ENCODE results near the gene HABP2.

HABP2 gene

DNA sequence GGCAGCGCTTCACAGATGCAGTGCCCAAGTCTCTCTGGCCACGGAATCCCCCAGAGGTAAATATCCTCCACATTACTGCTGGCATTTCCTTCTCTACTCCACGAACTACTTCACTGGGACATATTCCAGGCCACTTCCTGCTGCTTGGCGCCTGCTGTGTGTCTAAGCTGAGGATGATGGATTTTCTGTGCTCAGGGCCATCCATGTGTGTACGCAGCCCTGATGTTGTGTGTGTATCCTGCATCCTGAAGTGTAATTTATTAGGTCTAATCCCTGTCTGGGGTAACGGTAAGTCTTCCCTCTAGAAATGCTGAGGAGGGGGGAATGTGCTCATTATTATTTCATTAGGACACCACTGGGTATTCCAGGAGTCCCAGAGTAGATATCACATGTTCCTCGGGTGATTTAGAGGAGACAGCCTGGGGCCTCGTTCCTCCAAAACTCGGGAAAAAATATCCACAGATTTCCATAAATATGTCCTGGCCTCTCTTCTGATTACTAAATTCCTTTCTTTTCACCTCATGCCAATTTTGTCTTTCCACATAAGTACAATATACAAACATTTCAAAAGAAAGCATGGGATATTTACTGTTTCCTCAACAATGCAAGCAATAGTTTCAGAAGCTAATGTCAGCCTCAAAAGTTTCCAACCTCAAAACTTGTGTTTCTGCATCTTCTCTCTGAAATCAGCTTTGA, 25.5 kb upstream of the HABP2 start:
- DNase-seq, result no peak

DNA sequence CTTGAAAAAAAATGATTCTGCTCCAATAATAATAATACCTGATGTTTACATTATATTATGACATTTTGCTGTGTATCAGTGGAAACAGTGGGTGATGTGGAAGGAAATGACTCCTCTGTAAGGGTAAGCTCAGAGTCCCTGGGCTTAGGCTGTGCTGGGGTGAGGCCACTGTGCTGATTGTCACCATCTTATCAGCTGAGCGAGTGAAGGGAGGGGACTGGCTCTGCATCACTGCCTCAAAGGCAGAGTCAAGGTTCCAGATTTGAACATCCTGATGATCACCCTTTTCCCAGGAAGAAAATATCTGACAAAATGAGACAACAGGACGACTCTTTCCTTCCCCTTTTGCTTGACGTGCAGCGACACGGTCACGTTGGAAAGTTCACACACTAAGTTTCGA, 24.0 kb upstream of the HABP2 start:
- DNase-seq, result no peak

DNA sequence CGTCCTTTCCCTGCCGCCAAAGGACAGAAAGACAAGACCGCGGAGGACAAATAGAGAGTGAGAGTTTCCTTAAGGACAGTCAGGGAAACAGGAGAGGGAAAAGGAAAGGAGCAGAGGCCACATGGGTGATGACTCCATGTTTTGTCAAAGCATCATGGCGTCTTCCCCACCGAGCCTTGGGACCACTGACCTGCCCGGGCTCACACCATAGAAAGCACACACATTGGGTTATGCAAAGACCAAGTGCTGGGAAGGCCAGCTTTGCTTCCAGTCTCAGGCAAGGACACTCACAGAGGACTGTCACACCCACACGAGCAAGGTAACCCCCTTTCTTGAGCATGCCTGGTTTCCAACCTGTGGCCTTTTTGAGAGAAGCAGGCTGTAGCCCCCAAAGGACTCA, 23.3 kb upstream of the HABP2 start:
- DNase-seq, result no peak

DNA sequence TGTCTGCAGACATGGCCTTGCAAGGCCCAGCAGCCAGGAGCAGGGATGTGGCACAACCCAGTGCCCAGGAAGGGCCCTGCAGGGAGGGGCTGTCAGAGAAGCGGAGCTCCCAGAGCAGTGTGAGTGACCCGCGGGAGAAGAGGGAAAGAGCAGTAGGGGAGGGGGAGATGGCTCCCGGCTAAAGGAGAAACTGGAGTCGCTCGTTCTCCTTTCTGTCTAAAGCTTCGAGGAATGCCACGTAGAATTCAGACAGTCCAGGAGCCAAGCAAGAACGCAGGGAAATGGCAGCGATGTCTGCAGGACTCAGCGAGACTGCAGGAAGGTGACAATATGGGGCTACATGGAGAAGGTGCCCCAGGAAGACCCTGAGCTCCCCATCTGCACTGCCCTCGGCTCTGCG, 22.4 kb upstream of the HABP2 start:
- no peak for DNase-seq

DNA sequence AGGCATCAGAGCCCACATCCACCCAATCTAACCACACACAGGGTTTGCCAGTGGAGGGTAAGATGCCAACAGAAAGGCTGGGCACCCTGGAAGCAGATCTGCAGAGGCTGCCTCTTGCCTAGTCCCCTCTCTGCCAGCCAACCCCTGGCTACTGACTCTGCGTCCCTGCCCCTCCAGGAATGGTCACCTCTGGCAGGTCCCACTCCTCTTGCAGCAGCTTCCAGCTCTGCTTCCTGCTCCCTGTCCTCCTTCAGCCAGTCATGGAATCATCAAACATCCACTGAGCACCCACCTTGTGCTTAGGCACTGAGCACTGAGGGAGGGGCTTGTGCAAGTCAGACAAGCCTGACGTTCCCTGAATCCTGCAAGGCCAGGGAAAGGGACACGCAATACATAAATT, 20.1 kb upstream of the HABP2 start:
- no peak for DNase-seq

DNA sequence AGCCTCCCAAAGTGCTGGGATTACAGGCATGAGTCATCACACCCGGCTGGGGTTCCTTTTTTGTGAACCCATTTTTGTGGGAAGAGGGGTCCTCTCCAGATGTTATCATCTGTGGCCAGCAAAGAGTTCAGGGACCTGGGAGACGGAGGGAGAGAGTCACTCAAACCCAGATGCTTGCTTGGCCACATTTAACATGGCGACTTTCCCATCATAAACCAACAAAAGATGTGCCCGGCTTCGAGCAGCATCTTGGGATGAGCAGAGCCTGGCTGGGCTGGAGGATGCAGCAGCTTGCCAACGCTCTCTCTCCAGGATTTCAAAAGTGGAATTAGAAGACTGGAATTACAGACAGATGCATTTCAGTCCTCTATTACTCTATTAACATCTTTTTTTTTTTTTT, 19.1 kb upstream of the HABP2 start:
- no peak for DNase-seq

DNA sequence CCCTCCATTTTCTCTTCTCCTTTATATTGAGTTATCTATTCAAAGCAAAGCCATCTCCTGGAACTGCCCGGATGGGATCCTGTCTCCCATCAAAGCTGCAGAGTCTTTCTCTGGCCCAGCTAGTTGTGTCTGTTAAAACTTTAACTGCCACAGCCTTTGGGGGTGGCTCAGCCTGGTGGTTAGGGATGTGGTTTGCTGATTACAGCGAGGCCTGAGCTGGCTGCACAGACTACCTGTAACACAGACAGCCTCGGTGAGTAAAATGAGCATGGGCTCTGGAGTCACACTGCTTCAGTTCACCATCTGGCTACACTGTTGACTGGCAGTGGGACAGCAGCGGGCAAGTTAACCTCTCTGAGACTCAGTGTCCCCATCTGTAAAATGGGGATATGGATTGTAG, 18.4 kb upstream of the HABP2 start:
- no peak for DNase-seq

DNA sequence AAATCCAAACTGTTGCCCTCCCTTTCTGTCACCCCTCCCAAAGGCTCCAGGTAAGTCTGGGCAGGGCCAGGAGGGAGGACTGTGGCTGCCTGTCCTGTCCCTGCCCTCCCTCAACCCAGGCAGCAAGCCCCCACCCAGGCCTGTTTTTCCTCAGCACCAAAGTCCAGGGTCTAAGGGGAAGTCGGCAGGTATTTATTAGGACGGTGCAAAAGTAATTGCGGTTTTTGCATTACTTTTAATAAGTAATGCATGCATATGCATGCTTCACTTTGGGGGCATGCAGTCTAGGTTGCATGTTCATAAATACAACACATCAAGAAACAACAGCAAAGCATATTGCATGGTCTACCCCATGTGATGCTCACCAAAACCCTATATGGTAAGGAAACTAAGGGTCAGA, 15.2 kb upstream of the HABP2 start:
- no peak for DNase-seq

DNA sequence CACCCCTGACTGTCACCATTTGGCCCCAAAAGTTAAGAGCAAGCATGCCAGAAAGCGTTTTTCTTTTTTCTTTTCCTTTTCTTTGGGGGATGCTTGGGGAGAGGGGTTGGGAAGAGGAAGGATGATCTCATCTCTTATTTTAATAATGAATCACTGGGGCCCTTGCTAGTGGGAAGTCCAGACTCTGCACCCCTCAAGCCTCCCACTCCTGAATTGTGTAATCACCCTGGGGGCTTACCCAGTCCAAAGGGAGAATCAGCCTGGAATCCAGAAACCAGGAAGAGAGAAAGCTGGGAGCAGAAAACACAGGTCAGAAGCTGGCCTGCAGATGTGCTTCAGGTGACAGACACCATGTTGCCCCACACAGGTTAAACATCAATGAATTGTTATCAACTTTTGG, 14.7 kb upstream of the HABP2 start:
- no peak for DNase-seq

DNA sequence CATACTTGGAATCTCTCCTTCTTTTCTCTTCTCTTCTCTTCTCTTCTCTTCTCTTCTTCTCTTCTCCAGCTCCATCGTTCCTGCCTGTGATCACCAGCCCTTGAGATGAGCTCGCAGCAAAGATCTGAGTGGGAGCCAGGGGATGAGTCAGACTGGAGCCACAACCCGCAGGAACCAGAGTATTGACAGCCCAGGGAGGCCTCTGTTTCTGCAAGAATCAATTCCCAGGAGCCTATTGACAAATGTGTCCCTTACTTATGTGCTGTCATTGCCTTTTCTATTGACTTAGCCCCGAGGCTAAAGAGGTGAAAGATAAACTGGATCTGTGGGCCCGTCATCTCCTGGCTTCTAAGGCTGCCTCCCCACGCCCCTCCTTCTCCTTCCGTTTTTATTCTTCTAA, 13.1 kb upstream of the HABP2 start:
- DNase-seq, result no peak

DNA sequence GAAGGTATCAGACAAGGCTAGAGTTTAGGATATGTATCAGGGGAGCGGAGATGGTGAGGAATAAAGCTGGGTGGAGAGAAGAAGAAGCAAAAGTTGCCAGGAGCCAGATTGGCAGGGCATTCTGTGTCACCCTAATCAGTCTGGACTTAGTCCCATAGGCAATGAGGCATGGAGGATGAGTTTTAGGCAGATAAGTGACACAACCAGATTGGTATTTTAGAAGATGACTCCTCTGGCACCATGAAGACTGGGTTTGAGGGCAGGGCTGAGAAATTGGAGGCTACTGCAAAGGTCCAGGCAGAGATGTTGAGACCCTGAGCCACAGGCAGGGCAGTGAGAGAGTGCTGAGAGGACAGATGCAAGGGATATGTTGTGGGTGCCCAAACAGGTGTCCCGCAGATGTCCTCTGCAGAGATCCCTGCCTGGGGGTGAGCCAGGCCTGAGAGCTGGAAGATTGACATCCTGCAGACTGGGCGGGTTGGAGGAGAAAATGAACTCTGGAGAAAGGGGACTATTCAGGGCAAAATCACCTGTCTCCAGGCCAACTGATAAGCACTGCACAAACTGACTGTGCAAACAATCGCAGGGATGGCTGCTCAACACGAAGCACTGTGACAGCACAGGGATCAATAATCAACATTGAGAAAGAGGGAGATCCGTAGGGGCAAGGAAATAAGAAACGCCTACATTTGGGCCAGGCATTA, 11.9 kb upstream of the HABP2 start:
- DNase-seq, result no peak

DNA sequence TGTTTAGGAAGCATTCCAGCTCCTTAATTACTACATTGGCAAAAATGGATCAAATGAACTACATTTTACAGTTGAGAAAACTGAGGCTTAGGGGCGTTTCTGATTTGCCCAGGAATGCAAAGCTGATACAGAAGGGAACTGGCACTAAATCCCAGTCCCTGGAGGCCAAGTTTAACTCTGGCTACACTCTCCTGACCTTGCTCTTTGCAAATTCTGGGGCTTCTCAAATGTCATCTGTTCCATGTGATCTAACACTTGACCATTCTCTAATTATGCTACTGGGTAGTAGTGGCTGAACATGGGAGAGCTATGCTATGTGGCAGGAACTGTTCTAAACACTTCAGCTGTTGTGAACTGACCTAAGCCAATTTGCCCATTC, 11.3 kb upstream of the HABP2 start:
- DNase-seq, result no peak

DNA sequence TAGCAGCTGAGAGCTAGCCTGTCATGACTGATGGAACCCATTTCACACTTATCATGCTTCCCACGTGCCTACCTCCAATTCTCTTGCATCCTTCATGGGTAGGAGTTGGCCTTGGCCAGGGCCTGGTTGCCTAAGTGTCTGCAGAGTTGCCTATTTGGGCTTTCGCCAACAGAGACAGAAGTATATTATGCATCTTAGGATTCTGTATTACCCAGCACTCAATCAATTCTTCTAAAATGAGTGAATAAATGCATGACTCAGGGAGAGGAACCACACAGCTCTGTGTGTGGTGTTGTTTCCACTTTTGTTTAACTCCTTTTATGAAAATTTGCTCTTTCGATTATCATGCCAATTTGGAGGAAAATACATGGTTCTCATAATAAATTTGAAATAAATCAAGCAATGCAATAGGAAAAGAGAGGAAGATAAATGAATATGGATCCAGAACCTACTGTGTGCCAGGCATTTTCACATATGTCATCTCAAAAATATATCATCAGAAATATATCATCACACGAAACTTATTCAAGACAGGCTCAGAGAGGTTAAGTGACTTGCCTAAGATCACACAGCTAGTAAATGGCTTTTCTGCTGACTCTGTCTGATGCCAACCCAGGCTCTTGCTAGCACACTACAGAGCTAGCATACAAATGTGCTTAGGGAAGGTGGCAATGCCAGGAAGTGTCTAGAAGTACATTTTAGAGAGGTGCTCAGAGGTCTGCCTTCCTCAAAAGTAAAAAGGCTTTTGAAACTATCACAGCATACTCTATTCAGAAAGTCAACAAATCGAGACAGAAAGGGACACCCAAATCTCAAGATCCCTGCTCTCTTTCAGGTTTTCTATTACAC, 9.5 kb upstream of the HABP2 start:
- DNase-seq, result no peak

DNA sequence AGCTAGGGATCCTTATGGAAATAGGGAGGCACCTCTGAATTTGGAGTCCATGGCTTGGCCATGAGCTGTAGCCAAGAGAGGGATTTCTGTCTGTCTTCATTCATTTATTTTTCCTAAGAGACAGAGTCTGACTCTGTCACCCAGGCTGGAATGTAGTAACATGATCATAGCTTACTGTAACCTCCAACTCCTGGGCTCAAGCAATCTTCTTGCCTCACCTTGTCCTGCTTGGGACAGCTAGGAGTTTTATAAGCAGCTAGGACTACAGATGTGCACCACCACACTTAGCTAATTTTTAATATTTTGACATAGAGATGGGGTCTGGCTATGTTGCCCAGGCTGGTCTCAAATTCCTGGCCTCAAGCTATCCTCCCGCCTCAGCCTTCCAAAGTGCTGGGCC, 8.5 kb upstream of the HABP2 start:
- no peak for DNase-seq

DNA sequence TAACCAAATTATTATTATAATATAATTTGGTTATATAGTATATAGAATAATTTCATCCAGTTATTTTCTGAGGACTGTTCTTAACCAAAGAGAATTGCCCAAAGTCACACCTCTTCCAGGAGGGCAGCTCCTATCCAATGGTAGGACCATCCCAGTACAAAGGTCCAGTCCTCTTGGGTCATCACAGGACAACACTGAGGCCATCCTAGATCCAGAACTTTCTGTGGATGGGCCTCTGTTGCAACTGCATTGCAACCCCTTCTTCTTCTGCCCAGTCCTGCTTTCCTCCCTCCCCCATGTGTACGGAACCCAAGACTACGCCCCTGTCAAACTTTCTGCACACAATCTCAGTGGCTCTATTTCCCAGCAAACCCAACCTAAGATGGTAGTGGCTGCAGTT, 5.4 kb upstream of the HABP2 start:
- no peak for DNase-seq

DNA sequence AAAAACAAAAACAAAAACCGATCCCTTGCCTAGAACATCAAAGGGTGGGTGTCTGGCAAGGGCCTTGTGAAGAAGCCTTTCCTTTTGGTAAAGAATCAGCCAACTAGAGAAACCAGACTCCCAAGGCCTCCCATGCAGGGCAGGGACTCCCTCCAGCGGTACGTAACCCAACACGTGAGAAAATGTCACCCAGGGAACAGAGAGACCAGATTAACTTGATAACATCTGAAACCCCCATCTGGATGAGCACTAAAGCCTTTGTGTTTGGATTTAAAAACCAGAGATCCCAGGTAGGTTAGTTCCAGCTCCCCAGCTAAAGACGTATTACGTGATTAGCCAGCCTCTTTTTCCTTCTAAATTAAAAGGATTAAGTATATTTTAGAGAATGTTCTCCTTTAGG, 3.0 kb upstream of the HABP2 start:
- DNase-seq, result no peak

DNA sequence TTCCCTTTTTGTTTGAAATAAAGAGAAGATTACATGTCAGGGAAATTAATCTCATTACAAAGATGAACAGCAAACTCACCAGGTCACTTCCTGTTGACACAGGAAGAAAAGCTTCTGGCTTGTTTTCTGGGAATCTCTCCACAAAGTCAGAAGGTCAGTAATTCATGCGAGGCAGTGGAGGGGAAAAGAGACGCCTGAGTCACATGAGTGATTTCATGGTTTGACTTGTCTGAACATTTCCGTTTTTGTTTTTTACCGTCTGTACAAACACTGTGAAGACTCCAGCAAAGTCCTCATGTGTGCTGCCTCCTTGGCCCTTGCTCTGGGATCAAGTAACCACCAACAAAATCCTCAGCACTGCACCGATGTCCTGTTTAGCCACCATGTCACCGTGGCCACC, 2.5 kb upstream of the HABP2 start:
- no peak for DNase-seq

DNA sequence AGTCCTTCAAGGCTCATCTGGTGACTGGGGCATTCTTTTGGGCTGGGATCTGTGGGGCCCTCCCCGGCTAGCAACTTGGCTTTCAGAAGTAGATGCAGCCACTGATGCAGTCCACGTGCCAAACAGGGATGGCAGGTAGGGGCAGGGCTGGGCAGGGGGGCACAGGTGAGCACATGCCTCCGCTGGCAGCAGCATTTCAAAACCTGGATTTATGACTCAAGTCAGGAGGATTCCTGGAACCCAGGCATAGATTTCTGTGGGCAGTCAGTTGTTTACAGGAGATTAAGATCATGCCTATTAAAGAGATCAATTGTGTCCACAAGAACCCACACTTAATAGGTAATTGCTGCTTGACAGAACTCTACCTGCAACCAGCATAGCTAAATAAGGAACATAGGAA, 839 bp upstream of the HABP2 start:
- no peak for DNase-seq

DNA sequence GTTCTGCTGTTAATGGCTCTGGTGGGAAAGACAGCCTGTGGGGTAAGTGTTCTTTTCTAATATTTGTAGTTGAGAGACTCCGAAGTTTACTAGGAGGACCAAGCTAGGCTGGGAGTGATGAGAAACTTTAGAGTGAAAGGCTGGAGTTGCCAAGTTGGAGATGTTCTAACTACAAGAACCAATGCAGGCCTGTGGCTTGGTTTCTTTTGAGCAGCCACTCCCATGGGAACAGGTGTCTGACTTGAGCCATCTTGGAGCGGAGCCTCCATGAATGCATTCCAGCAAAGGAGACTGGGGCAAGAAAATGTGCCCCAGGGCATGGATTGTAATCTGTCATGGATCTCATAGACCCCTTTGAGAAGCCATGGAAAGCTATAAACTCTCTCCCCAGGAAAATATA, 296 bp downstream of the HABP2 start:
- DNase-seq, result no peak

DNA sequence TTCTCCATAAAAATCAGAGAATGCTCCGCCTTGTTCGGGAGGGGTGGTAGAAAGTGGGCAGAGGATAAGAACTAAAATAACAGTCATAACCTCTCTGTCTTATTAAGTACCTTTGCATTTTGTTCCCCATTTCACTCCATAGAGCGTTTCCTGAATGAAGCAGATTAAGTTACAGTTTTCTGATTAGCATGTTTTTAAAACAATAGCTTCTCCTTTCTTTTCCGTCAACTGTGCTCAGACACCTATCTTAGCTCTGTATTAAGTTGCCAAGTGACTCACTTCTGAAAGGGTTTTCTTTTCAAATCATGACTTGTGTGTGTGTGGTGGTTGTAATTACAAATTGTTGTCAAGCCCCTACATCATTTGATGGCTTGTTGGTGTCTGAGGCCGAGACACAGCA, 1.4 kb downstream of the HABP2 start:
- no peak for DNase-seq

DNA sequence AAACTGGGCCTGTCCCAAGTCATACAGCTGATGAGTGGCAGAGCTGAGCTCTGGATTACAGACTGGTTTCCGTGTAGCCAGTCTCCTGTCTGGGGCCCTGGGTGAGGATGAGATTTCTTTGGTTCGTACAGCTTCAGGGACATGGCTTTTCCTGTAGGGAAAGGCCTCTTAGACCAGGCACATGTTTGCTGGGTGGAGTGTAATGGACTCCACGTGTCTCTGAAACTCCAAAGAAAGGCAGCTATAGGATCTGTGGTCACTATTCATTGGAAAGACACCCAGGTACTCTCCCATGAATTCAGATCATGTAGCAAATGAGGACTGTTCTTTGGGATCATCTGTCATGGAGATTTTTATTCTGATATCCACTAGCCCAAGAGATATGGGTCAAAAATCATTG, 2.4 kb downstream of the HABP2 start:
- no peak for DNase-seq

DNA sequence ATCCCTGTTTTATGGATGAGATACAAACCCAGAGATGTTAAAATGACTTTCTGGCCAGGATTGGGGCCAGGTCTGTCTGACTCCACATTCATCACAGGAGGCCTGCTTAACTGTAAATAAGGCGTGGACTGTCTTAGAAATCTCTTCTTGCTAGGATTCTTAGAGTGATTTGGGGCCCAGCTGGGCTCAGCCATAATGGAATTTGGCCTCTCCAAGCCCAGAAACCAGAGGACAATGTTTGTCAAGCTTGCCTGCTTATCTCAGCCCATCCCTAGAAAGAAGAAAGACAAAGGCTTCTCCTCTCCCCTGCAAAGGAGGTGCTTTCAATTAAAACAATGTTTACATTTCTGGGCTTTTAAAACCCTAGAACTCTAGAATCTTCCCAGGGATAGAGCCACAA, 2.9 kb downstream of the HABP2 start:
- DNase-seq, result no peak

DNA sequence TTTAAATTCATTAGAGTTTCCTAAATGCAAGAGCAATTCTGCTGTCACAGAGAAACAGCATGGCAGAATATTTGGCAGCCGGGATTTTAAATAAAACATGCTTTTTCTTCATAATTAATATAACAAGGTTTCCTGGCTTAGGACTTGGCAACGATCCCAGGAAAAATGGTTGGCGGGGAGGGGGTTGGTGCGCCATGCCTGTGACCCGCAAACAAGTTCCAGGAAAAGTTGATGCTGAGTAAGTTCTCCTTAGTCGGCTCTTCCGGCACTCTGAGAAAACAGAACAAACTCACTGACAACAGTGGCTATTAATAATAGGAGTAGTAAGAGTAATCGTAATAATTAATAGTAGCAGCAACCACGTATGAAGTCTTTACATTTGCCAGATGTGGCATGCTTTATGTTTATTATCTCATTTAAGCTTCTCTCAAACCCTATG, 4.6 kb downstream of the HABP2 start:
- no peak for DNase-seq

DNA sequence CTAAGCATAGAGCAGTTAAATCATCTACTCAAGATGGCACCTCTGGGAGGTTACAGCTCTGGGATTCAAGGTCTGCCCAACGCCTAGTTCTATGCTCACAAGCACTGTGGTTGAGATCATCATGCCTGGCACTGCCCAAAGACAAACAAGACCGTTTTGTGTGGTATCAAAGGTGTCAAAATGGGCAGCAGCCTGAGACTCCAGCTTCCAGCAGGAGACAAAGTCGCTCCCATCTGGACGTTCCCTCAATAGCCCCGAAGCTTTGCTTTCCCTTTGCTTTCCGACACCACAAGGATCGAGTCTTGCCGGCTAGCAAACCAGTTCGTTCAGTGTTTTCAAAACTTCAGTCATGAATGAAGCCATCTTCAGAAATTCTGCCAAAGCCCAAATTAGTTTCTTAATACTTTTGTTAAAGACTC, 5.1 kb downstream of the HABP2 start:
- no peak for DNase-seq
